HepG2 (cell line): ENCODE data around the gene SAMD14. TPM values are rescaled to one million over a fixed set of nuclear protein-coding genes. Genes with fewer than 3 reads are reported as not detected.

Source experiments
- ATF7-NPFF ChIP-seq: sonication (generic); formaldehyde crosslinking; IDR thresholded peaks from 2 replicates; pipeline ENCODE4 v1.8.1; 2023; ENCODE audit warnings: mild to moderate bottlenecking, low read depth, missing genetic modification reagents, moderate library complexity
- CENPX ChIP-seq: sonication (generic); formaldehyde crosslinking; IDR thresholded peaks from 2 replicates; pipeline ENCODE4 v1.9.0; 2021; ENCODE audit warnings: mild to moderate bottlenecking, missing genetic modification reagents, moderate library complexity
- FOXK2 ChIP-seq: fragments of 450-650 bp; IDR thresholded peaks from 2 replicates; pipeline ENCODE4 v1.6.1; 2016
- NR3C1 ChIP-seq: sonication (generic); formaldehyde crosslinking; IDR thresholded peaks from 2 replicates; pipeline ENCODE4 v1.4.0; 2020; ENCODE audit warnings: missing genetic modification reagents
- RBM39 ChIP-seq: fragments of 200-400 bp; formaldehyde crosslinking; IDR thresholded peaks from one replicate; pipeline ENCODE4 v1.6.1; 2018; ENCODE audit warnings: antibody characterized with exemption, mild to moderate bottlenecking, low read depth, low read length; ENCODE audit not compliant: poor library complexity, severe bottlenecking
- STAG1 ChIP-seq: sonication (generic); formaldehyde crosslinking; IDR thresholded peaks from 2 replicates; pipeline ENCODE4 v1.4.0; 2020; ENCODE audit warnings: missing genetic modification reagents
- ZC3H4 ChIP-seq: sonication (generic); formaldehyde crosslinking; IDR thresholded peaks from 2 replicates; pipeline ENCODE4 v1.4.0; 2020; ENCODE audit warnings: missing genetic modification reagents, borderline replicate concordance
- ZNF292 ChIP-seq: sonication (generic); formaldehyde crosslinking; IDR thresholded peaks from 2 replicates; pipeline ENCODE4 v1.8.1; 2022; ENCODE audit warnings: mild to moderate bottlenecking, low read depth, missing genetic modification reagents, borderline replicate concordance
- ZNF547 ChIP-seq: sonication (generic); formaldehyde crosslinking; IDR thresholded peaks from 2 replicates; pipeline ENCODE4 v1.5.1; 2020; ENCODE audit warnings: mild to moderate bottlenecking, missing genetic modification reagents
- ZNF615 ChIP-seq: sonication (generic); formaldehyde crosslinking; IDR thresholded peaks from 2 replicates; pipeline ENCODE4 v1.5.0; 2020; ENCODE audit warnings: mild to moderate bottlenecking, missing genetic modification reagents, borderline replicate concordance
- polyA plus RNA-seq, 8 experiments: library from polyadenylated mRNA; depleted of rRNA in 3 of 8; stranded (reverse) in 7 of 8; unstranded in 1 of 8; fragments of >200 nt; fragmentation: Illumina TruSeq in 4 of 8; extraction: Trizol in 4 of 8; gene quantifications; 2 replicates each; pipeline versions ENCODE4 v1.2.1 to v1.2.3, GENCODE V29; 2011 to 2016; ENCODE audit warnings: low read depth in 4 of 8, missing spikeins in 1 of 8, mixed read lengths in 1 of 8; ENCODE audit not compliant: insufficient read depth in 1 of 8
- total RNA-seq, 5 experiments: library from RNA; depleted of rRNA; stranded (reverse); fragments of >200 nt; fragmentation: Illumina TruSeq; extraction: Trizol; gene quantifications; 2 replicates each; pipeline ENCODE4 v1.2.3, GENCODE V29; 2016; ENCODE audit warnings: low read depth in 1 of 5
- TF ChIP-seq, protein P1 (sequence below): sonication (generic); formaldehyde crosslinking; conservative IDR thresholded peaks from 2 replicates; pipeline ENCODE4 v1.8.0; 2022; ENCODE audit warnings: missing genetic modification reagents
- TF ChIP-seq, protein P2 (sequence below): sonication (generic); formaldehyde crosslinking; IDR thresholded peaks from 2 replicates; pipeline ENCODE4 v1.4.0; 2020; ENCODE audit warnings: missing genetic modification reagents; ENCODE audit errors: not compliant biosample characterization
- TF ChIP-seq, protein P3 (sequence below): IDR thresholded peaks from 2 replicates; pipeline ENCODE4 v1.6.1; 2016
- TF ChIP-seq, protein P4 (sequence below): IDR thresholded peaks from 2 replicates; pipeline ENCODE4 v1.6.1; 2016
- TF ChIP-seq, protein P5 (sequence below): sonication (generic); formaldehyde crosslinking; IDR thresholded peaks from 2 replicates; pipeline ENCODE4 v1.8.0; 2022; ENCODE audit warnings: mild to moderate bottlenecking, missing genetic modification reagents, moderate library complexity
- TF ChIP-seq, protein P6 (sequence below): sonication (generic); formaldehyde crosslinking; IDR thresholded peaks from 2 replicates; pipeline ENCODE4 v1.5.0; 2020; ENCODE audit warnings: missing genetic modification reagents
- TF ChIP-seq, protein P7 (sequence below), 2 experiments: sonication (generic) in 1 of 2; formaldehyde crosslinking in 1 of 2; IDR thresholded peaks; 2 replicates each; pipeline versions ENCODE4 v1.4.0 to v1.6.1; 2016 to 2020; ENCODE audit warnings: borderline replicate concordance in 1 of 2, low read depth in 1 of 2, mild to moderate bottlenecking in 1 of 2, missing genetic modification reagents in 1 of 2

Gene SAMD14
- total and polyA plus RNA-seq, 2 of the 13 experiments (the other 11 are each of a cell fraction or from before 2014, with no cell fraction given), result 0.07 to 0.22 TPM

DNA sequence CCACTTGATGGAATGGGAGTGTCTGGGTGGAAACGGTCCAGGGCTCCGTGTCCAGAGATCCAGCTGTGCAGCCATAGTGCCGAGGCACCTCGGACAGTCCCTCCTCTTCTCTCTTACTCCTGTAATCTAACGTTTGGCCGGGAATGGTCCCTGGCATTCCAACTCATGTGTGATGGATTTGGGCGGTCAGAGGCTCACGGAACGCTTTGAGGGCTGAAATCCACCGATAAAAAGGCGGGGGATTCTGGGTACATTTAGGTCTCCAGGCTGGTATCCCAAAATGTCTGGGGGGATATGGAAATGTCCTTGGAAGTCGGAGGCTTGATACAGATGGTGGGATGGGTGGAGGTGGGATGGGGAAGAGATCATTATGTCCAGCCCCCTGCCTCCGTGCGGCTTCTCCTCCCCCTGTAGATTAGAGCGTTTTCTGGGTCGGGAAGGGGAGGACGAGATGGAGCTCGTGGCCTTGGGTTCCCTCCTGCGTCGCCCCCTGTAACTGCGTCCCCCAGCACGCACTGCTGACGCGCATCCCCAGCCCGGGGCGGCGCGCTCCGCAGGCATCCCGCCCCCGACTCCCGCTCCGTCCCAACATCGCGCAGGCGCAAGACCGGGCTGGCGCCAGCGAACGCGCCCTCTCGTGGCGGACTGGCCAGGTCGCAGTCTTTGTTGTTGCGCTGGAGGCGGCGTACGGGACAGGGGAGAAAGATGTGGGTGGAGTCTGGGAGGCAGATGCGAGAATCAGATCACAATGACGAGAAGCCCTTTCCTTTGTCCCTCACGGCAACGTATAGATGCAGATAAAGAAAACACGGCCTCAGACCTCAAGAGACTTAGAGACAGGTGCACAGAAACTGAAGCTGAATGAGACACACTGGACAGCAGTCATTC, 31.3 kb upstream of the SAMD14 start (continued):
- TF ChIP-seq STAG1 (CRISPR knock-in tag) (peak; percentile 87), RBM39 (peak; percentile 85), CENPX (no peak), ZNF547 (CRISPR knock-in tag) (no peak; the same call in 1 of the 2 replicates), FOXK2 (peak; percentile 24; the same call in 1 of the 2 replicates), NR3C1 (CRISPR knock-in tag) (no peak), ZNF615 (no peak), ZNF292 (no peak), ZC3H4 (no peak), ATF7-NPFF (CRISPR knock-in tag) (no peak)
- TF ChIP-seq, protein P1, sequence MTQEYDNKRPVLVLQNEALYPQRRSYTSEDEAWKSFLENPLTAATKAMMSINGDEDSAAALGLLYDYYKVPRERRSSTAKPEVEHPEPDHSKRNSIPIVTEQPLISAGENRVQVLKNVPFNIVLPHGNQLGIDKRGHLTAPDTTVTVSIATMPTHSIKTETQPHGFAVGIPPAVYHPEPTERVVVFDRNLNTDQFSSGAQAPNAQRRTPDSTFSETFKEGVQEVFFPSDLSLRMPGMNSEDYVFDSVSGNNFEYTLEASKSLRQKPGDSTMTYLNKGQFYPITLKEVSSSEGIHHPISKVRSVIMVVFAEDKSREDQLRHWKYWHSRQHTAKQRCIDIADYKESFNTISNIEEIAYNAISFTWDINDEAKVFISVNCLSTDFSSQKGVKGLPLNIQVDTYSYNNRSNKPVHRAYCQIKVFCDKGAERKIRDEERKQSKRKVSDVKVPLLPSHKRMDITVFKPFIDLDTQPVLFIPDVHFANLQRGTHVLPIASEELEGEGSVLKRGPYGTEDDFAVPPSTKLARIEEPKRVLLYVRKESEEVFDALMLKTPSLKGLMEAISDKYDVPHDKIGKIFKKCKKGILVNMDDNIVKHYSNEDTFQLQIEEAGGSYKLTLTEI (CRISPR knock-in tag), result no peak
- TF ChIP-seq, protein P2, sequence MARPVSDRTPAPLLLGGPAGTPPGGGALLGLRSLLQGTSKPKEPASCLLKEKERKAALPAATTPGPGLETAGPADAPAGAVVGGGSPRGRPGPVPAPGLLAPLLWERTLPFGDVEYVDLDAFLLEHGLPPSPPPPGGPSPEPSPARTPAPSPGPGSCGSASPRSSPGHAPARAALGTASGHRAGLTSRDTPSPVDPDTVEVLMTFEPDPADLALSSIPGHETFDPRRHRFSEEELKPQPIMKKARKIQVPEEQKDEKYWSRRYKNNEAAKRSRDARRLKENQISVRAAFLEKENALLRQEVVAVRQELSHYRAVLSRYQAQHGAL (CRISPR knock-in tag), result no peak
- TF ChIP-seq, protein P3, sequence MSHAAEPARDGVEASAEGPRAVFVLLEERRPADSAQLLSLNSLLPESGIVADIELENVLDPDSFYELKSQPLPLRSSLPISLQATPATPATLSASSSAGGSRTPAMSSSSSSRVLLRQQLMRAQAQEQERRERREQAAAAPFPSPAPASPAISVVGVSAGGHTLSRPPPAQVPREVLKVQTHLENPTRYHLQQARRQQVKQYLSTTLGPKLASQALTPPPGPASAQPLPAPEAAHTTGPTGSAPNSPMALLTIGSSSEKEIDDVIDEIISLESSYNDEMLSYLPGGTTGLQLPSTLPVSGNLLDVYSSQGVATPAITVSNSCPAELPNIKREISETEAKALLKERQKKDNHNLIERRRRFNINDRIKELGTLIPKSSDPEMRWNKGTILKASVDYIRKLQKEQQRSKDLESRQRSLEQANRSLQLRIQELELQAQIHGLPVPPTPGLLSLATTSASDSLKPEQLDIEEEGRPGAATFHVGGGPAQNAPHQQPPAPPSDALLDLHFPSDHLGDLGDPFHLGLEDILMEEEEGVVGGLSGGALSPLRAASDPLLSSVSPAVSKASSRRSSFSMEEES (CRISPR knock-in tag), result no peak
- TF ChIP-seq, protein P4, sequence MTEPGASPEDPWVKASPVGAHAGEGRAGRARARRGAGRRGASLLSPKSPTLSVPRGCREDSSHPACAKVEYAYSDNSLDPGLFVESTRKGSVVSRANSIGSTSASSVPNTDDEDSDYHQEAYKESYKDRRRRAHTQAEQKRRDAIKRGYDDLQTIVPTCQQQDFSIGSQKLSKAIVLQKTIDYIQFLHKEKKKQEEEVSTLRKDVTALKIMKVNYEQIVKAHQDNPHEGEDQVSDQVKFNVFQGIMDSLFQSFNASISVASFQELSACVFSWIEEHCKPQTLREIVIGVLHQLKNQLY (CRISPR knock-in tag), result 0 out of 2 replicates have a peak, but pooled peaks have one; percentile 31
- TF ChIP-seq, protein P5, sequence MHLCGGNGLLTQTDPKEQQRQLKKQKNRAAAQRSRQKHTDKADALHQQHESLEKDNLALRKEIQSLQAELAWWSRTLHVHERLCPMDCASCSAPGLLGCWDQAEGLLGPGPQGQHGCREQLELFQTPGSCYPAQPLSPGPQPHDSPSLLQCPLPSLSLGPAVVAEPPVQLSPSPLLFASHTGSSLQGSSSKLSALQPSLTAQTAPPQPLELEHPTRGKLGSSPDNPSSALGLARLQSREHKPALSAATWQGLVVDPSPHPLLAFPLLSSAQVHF (CRISPR knock-in tag), result no peak
- TF ChIP-seq, protein P6, sequence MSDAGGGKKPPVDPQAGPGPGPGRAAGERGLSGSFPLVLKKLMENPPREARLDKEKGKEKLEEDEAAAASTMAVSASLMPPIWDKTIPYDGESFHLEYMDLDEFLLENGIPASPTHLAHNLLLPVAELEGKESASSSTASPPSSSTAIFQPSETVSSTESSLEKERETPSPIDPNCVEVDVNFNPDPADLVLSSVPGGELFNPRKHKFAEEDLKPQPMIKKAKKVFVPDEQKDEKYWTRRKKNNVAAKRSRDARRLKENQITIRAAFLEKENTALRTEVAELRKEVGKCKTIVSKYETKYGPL, result no peak
- TF ChIP-seq, protein P7, sequence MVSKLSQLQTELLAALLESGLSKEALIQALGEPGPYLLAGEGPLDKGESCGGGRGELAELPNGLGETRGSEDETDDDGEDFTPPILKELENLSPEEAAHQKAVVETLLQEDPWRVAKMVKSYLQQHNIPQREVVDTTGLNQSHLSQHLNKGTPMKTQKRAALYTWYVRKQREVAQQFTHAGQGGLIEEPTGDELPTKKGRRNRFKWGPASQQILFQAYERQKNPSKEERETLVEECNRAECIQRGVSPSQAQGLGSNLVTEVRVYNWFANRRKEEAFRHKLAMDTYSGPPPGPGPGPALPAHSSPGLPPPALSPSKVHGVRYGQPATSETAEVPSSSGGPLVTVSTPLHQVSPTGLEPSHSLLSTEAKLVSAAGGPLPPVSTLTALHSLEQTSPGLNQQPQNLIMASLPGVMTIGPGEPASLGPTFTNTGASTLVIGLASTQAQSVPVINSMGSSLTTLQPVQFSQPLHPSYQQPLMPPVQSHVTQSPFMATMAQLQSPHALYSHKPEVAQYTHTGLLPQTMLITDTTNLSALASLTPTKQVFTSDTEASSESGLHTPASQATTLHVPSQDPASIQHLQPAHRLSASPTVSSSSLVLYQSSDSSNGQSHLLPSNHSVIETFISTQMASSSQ (IDR thresholded peaks at IDR 0.05; ENCODE audit: low read depth), result no peak
- TF ChIP-seq, protein P7 (CRISPR knock-in tag; IDR thresholded peaks at IDR 0.05; ENCODE audit: borderline replicate concordance), result no peak; the same call in 1 of the 2 replicates
